ENCODE data around the gene FBXO8.

- no peak for TF ChIP-seq CTCF (conservative IDR thresholded peaks at IDR 0.05; ENCODE audit: low read length)
- TF ChIP-seq EZH2phosphoT487 (IDR thresholded peaks at IDR 0.05; ENCODE audit: borderline replicate concordance, low read depth, low read length), result no peak
These were observed 66.6 kb downstream of the FBXO8 start for GRCh38 chr4:174216799-174217272.

All from OCI-LY7 (cell line).